Astrocyte of the spinal cord (primary cell): ENCODE measurements around the gene KLHL20.
"Not testable (repeated sequence)": the region's sequence is repeated elsewhere in the genome, so short reads cannot be mapped to it uniquely, and the experiment has no call there.

Experiments
- DNase-seq: peaks from one replicate; pipeline ENCODE4 v3.0.0; 2011; ENCODE audit warnings: low read depth, low spot score
- H3K4me3 ChIP-seq: 2 replicates; pipeline ENCODE4 v1.5.1; 2011; ENCODE audit warnings: low read depth, mild to moderate bottlenecking, low read length, moderate library complexity
- in situ Hi-C: cut with HindIII; loops from 2 replicates; pipeline ENCODE4 v1.10.0; 2017; ENCODE audit warnings: low sequenced_read_pairs
- TF ChIP-seq, protein P1 (sequence below): IDR thresholded peaks from 2 replicates; pipeline ENCODE4 v1.5.1; 2012; ENCODE audit warnings: low read depth, mild to moderate bottlenecking, low read length, inconsistent platforms

KLHL20 gene

GRCh38 chr1:173757666-173758065, 42.9 kb downstream of the KLHL20 start:
- TF ChIP-seq, protein P1, sequence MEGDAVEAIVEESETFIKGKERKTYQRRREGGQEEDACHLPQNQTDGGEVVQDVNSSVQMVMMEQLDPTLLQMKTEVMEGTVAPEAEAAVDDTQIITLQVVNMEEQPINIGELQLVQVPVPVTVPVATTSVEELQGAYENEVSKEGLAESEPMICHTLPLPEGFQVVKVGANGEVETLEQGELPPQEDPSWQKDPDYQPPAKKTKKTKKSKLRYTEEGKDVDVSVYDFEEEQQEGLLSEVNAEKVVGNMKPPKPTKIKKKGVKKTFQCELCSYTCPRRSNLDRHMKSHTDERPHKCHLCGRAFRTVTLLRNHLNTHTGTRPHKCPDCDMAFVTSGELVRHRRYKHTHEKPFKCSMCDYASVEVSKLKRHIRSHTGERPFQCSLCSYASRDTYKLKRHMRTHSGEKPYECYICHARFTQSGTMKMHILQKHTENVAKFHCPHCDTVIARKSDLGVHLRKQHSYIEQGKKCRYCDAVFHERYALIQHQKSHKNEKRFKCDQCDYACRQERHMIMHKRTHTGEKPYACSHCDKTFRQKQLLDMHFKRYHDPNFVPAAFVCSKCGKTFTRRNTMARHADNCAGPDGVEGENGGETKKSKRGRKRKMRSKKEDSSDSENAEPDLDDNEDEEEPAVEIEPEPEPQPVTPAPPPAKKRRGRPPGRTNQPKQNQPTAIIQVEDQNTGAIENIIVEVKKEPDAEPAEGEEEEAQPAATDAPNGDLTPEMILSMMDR, result no peak
- in situ Hi-C loops, result no loop called here
- no peak overlapping the region for H3K4me3 ChIP-seq
- no peak for DNase-seq

GRCh38 chr1:173758110-173758509, 43.3 kb downstream of the KLHL20 start:
- DNase-seq, result no peak
- in situ Hi-C loops, result no loop called here
- TF ChIP-seq, protein P1, result no peak
- no peak overlapping the region for H3K4me3 ChIP-seq

DNA sequence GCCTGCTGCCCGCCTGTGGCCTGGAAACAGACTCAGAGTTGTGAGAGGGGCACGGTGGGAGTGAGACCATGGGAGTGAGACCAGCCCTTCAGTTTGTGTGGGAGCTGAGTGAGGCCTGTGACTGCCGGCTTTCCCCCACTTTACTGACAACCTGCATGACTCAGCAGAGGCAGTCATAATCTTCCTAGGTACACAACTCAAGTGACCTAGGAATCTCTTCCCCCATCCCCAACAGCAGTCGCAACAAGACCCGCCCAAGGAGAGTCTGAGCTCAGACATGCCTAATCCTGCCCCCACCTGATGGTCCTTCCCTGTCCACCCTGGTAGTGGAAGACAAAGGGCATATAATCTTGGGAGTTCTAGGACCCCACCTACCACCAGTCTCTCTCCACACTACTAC, 44.2 kb downstream of the KLHL20 start:
- no peak overlapping the region for H3K4me3 ChIP-seq
- TF ChIP-seq, protein P1, result no peak
- in situ Hi-C loops, result no loop called here
- no peak for DNase-seq

- in situ Hi-C loops, H3K4me3 ChIP-seq: not testable (repeated sequence)
Measured at GRCh38 chr1:173764331-173764730, 49.5 kb downstream of the KLHL20 start.

DNA sequence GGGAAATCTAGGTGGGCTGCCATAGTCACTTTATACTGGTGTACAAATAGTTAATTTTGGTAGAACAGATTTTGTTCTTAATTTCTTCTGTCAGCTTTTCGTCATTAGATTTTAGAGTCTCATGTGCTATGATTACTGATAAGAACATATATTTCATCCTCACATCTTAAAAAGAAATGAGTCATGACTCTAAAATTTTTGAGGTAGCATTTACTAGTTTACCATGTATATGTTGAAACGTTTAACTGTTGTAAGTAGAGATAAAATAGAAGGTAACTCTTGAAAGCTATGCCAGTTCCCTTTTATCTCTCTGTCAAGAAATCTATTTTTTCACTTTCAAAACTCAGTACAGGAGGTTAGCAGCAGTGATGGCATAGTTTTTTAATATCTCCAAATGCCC, 53.4 kb downstream of the KLHL20 start:
- TF ChIP-seq, protein P1, result no peak
- in situ Hi-C loops, result no loop called here
- no peak for DNase-seq
- H3K4me3 ChIP-seq, result no peak overlapping the region

More at GRCh38 chr1:173764331-173764730, 49.5 kb downstream of the KLHL20 start:
- not testable (repeated sequence) for DNase-seq

DNA sequence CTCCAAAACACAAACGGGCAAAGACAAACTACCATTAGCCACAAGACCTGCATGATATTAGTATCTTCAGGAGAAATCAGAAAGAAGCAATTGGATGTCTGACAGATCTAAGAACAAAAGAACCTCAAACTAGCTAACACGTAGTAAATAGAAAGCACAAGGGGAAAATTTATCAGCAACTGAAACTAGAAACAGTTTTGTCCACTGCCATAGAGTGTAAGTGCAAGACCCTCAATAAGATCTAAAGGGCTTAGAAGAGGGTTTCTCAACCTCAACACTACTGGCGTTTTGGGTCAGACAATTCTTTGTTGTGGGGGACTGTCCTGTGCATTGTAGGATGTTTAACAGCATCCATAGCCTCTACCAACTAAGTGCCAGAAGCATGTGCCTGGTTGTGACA, 54.0 kb downstream of the KLHL20 start:
- DNase-seq, result no peak
- TF ChIP-seq, protein P1, result no peak
- no peak overlapping the region for H3K4me3 ChIP-seq
- in situ Hi-C loops, result no loop called here

GRCh38 chr1:173770330-173770729, 55.5 kb downstream of the KLHL20 start:
- DNase-seq, H3K4me3 ChIP-seq, in situ Hi-C loops: not testable (repeated sequence)

DNA sequence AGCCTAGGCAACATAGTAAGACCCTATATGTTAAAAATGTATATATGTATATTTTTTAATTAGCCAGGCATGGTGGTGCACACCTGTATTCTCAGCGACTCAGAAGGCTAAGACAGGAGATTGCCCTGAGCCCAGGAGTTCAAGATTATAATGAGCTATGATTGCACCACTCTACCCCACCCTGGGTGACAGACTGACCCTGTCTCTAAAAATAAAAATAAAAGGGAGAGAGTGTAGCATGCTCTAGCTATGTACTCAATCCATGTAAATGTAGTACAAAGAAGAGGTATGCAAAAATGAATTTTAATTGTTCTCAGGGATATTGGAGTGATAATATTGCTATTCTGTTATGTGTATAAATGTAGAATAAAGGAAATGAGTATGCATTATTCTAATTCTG, 56.8 kb downstream of the KLHL20 start:
- H3K4me3 ChIP-seq, result no peak overlapping the region
- in situ Hi-C loops, result no loop called here
- TF ChIP-seq, protein P1, result no peak
- DNase-seq, result no peak
